A549 (cell line): Measurements from ENCODE around the gene FBXL22. TPM values are rescaled to one million over a fixed set of nuclear protein-coding genes. Genes with fewer than 3 reads are reported as not detected.

ENCODE experiments used
- ATAC-seq, 2 experiments: fragments of 200-7000 bp in 1 of 2; fragments of >200 bp in 1 of 2; cut with Nextera tagmentation in 1 of 2; cut with Tn5 transposase in 1 of 2; 3 replicates each; pipeline versions ENCODE4 v1.8.0 to v1.9.1; 2018 to 2020; ENCODE audit warnings: mild to moderate bottlenecking in 1 of 2, moderate library complexity in 1 of 2
- CTCF ChIA-PET: fragments of 300-600 bp; sonication (Branson Sonifier 250); formaldehyde crosslinking; extraction: SDS; loops from one replicate; lab custom pipeline; 2021; ENCODE audit warnings: antibody characterized with exemption, inconsistent platforms; lab: Yijun Ruan, JAX
- POLR2A ChIA-PET: fragments of 350-600 bp; formaldehyde crosslinking; extraction: SDS; loops from one replicate; lab custom pipeline; 2021; ENCODE audit warnings: antibody characterized with exemption, inconsistent platforms; lab: Yijun Ruan, JAX
- DNase-seq, 2 experiments: peaks; one replicate each; pipeline versions ENCODE4 v3.0.0 to v3.0.0-alpha.2; 2011 to 2016; ENCODE audit warnings: low read depth in 1 of 2, low spot score in 1 of 2
- FAIRE-seq: peaks from 2 replicates; lab custom pipeline; 2011; peaks lifted over from hg19 to GRCh38; lab: Jason Lieb, UNC
- H3K27ac ChIP-seq, 2 experiments: fragments of >200 bp; sonication (Bioruptor Twin); formaldehyde crosslinking; 3 replicates each; pipeline ENCODE4 v1.5.1; 2016 to 2017
- H3K4me1 ChIP-seq: fragments of >200 bp; sonication (Bioruptor Twin); formaldehyde crosslinking; 3 replicates; pipeline ENCODE4 v1.6.1; 2016
- H3K4me2 ChIP-seq: fragments of >200 bp; sonication (Bioruptor Twin); formaldehyde crosslinking; 3 replicates; pipeline ENCODE4 v1.6.1; 2016
- H3K4me3 ChIP-seq: fragments of >200 bp; sonication (Bioruptor Twin); formaldehyde crosslinking; 3 replicates; pipeline ENCODE4 v1.5.1; 2016
- H3K9me3 ChIP-seq: fragments of >200 bp; sonication (Bioruptor Twin); formaldehyde crosslinking; 3 replicates; pipeline ENCODE4 v1.6.1; 2016
- BHLHE40 ChIP-seq: IDR thresholded peaks from 2 replicates; pipeline ENCODE4 v1.6.1; 2012; ENCODE audit warnings: low read depth, low read length, inconsistent platforms
- CBX8 ChIP-seq: fragments of 200-600 bp; sonication (generic); IDR thresholded peaks from 2 replicates; pipeline ENCODE4 v1.6.1; 2016
- CEBPB ChIP-seq, 2 experiments: fragments of >200 bp in 1 of 2; sonication (Bioruptor Twin) in 1 of 2; formaldehyde crosslinking in 1 of 2; IDR thresholded peaks; 2 replicates each; pipeline ENCODE4 v1.6.1; 2012 to 2016
- CHD2 ChIP-seq: fragments of 150-350 bp; IDR thresholded peaks from 2 replicates; pipeline ENCODE4 v1.6.1; 2014; ENCODE audit warnings: low read length; ENCODE audit not compliant: partially characterized antibody
- FOSL2 ChIP-seq, 2 experiments: fragments of 450-650 bp in 1 of 2; fragments of >200 bp in 1 of 2; sonication (Bioruptor Twin) in 1 of 2; formaldehyde crosslinking; IDR thresholded peaks; 2 replicates each; pipeline versions ENCODE4 v1.5.0 to v1.6.1; 2016 to 2020; ENCODE audit warnings: mild to moderate bottlenecking in 1 of 2, moderate library complexity in 1 of 2
- HDAC2 ChIP-seq: fragments of 200-600 bp; sonication (generic); IDR thresholded peaks from 2 replicates; pipeline ENCODE4 v1.6.1; 2016
- HEYL ChIP-seq: fragments of 250-450 bp; sonication (Bioruptor Pico); IDR thresholded peaks from 2 replicates; pipeline ENCODE4 v1.8.0; 2021; ENCODE audit warnings: mild to moderate bottlenecking, moderate library complexity
- HOXB13 ChIP-seq: fragments of 250-450 bp; sonication (Bioruptor Pico); IDR thresholded peaks from 2 replicates; pipeline ENCODE4 v1.5.0; 2020; ENCODE audit warnings: low read depth, mild to moderate bottlenecking, moderate library complexity
- HOXB5 ChIP-seq: fragments of 250-450 bp; sonication (Bioruptor Pico); IDR thresholded peaks from 2 replicates; pipeline ENCODE4 v1.5.0; 2020; ENCODE audit warnings: mild to moderate bottlenecking, moderate library complexity
- MAZ ChIP-seq: fragments of 150-350 bp; IDR thresholded peaks from 2 replicates; pipeline ENCODE4 v1.6.1; 2014; ENCODE audit warnings: antibody characterized with exemption, low read depth, low read length, borderline replicate concordance
- MYC ChIP-seq: IDR thresholded peaks from 2 replicates; pipeline ENCODE4 v1.6.1; 2012; ENCODE audit warnings: mild to moderate bottlenecking, inconsistent platforms, low read length, improper control_type of control experiment, borderline replicate concordance
- POLR2A ChIP-seq: IDR thresholded peaks from 2 replicates; pipeline ENCODE4 v1.6.1; 2012; ENCODE audit warnings: mild to moderate bottlenecking, low read length
- POLR2AphosphoS2 ChIP-seq: conservative IDR thresholded peaks from 2 replicates; pipeline ENCODE4 v1.6.1; 2012; ENCODE audit warnings: low read length, improper control_type of control experiment, inconsistent platforms
- RARB ChIP-seq: fragments of 250-450 bp; sonication (Bioruptor Pico); IDR thresholded peaks from 2 replicates; pipeline ENCODE4 v1.8.0; 2021; ENCODE audit warnings: mild to moderate bottlenecking, moderate library complexity
- RCOR1 ChIP-seq: fragments of 150-350 bp; IDR thresholded peaks from 2 replicates; pipeline ENCODE4 v1.6.1; 2014; ENCODE audit warnings: antibody characterized with exemption, low read length, low read depth
- RFX5 ChIP-seq: fragments of 450-650 bp; IDR thresholded peaks from 2 replicates; pipeline ENCODE4 v1.7.1; 2014; ENCODE audit warnings: antibody characterized with exemption, mild to moderate bottlenecking, moderate library complexity
- SMC3 ChIP-seq: fragments of >200 bp; sonication (Bioruptor Twin); formaldehyde crosslinking; IDR thresholded peaks from 3 replicates; pipeline ENCODE4 v1.6.1; 2018; ENCODE audit warnings: inconsistent platforms
- ZSCAN20 ChIP-seq: fragments of 250-450 bp; sonication (Bioruptor Pico); IDR thresholded peaks from 2 replicates; pipeline ENCODE4 v1.8.0; 2022; ENCODE audit warnings: mild to moderate bottlenecking, moderate library complexity
- WGBS: methylation state at CpG from one replicate; pipeline ENCODE4 v1.1.6; 2017; ENCODE audit errors: missing lambda C conversion rate; 5-methylcytosine and 5-hydroxymethylcytosine counted together
- polyA plus RNA-seq, 4 experiments: library from polyadenylated mRNA; depleted of rRNA in 3 of 4; stranded (reverse); fragments of >200 nt; fragmentation: RNase III in 1 of 4; extraction: RNeasy Plus Mini Kit Qiagen cat#74134 plus additional on column Dnase treatment in 1 of 4; gene quantifications; 2 replicates in 3 of 4; 3 replicates in 1 of 4; pipeline ENCODE4 v1.2.3, GENCODE V29; 2011 to 2017
- TF ChIP-seq, protein P1 (sequence below): fragments of >200 bp; sonication (Bioruptor Twin); formaldehyde crosslinking; IDR thresholded peaks from 2 replicates; pipeline ENCODE4 v1.6.1; 2016
- TF ChIP-seq, protein P2 (sequence below): fragments of >200 bp; sonication (Bioruptor Twin); formaldehyde crosslinking; IDR thresholded peaks from 3 replicates; pipeline ENCODE4 v1.6.1; 2016
- TF ChIP-seq, protein P3 (sequence below): IDR thresholded peaks from 2 replicates; pipeline ENCODE4 v1.6.1; 2012; ENCODE audit warnings: low read depth, borderline replicate concordance
- TF ChIP-seq, protein P4 (sequence below): IDR thresholded peaks from 2 replicates; pipeline ENCODE4 v1.6.1; 2012
- TF ChIP-seq, protein P5 (sequence below): fragments of 250-450 bp; sonication (Bioruptor Pico); IDR thresholded peaks from 2 replicates; pipeline ENCODE4 v1.5.0; 2020; ENCODE audit warnings: low read depth, mild to moderate bottlenecking, moderate library complexity

Gene FBXL22
- polyA plus RNA-seq, 2 of the 4 experiments (the other 2 are of a cell fraction), result 0.18 to 0.23 TPM

DNA sequence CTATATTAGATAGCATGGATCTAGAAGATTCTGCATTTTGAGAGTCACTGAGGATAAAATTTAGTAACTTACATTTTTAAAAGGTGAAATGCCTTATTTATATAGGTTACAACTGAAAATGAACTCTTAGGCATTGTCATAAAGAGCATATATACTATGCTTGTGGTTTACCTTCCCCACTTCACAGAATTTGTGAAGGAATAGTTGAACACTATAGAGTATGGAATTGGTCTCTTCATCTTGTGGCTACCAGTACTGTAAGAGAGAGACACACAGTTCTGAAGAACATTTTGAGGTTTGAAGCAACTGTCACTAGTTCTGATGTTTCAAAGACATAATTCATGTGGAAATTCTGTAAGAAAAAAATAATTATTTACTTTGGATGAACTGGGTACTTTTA, 41.7 kb upstream of the FBXL22 start (continued):
- no peak for TF ChIP-seq CEBPB (IDR thresholded peaks at IDR 0.05)
- no peak for TF ChIP-seq POLR2A
- TF ChIP-seq, protein P1, sequence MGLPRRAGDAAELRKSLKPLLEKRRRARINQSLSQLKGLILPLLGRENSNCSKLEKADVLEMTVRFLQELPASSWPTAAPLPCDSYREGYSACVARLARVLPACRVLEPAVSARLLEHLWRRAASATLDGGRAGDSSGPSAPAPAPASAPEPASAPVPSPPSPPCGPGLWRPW, result no peak
- TF ChIP-seq, protein P2, sequence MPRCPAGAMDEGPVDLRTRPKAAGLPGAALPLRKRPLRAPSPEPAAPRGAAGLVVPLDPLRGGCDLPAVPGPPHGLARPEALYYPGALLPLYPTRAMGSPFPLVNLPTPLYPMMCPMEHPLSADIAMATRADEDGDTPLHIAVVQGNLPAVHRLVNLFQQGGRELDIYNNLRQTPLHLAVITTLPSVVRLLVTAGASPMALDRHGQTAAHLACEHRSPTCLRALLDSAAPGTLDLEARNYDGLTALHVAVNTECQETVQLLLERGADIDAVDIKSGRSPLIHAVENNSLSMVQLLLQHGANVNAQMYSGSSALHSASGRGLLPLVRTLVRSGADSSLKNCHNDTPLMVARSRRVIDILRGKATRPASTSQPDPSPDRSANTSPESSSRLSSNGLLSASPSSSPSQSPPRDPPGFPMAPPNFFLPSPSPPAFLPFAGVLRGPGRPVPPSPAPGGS, result no peak
- TF ChIP-seq, protein P3, sequence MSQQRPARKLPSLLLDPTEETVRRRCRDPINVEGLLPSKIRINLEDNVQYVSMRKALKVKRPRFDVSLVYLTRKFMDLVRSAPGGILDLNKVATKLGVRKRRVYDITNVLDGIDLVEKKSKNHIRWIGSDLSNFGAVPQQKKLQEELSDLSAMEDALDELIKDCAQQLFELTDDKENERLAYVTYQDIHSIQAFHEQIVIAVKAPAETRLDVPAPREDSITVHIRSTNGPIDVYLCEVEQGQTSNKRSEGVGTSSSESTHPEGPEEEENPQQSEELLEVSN, result no peak
- TF ChIP-seq HEYL, result no peak
- no peak for TF ChIP-seq SMC3

DNA sequence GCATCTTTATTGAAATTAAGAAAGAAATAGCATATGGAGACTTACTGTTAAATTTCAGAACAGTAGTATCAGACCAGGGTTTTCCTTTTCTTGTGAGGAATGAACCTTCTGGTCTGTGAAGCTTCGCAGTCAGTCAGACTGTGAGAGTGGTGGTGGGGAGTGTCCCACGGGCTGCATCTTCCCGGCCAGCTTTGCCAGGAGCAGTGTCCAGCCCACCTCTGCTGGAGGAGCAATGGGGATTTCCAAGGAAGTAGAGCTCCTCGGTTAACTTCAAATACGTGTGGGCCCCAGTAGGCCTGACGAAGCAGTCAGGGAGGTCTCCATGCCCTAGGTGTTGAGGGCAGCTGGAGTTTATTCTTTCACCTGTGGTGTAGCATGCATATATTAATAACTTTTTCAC, 40.9 kb upstream of the FBXL22 start:
- Histone ChIP-seq H3K4me2 (no peak overlapping the region), H3K4me1 (peaks cover 28% of the 10 kb centered on the region), H3K9me3 (no peaks in the 10 kb centered on the region), H3K27ac (no peak overlapping the region), H3K4me3 (no peak overlapping the region)
- ChIA-PET CTCF (interaction anchor here (0.7 to 2.7 kb wide), 7 partner anchors 11 to 267 kb away, joined by 3 to 10 read pairs (median 3); no protein-coding TSS in a partner anchor), POLR2A (interaction anchor here (0.6 kb wide), 1 partner anchor 69 kb away, joined by 7 read pairs; no protein-coding TSS in a partner anchor)
- 66% methylated on average over 6 of the region's 6 CpGs for WGBS
- TF ChIP-seq RCOR1 (no peak), POLR2AphosphoS2 (no peak), POLR2A (no peak), HOXB13 (no peak), RARB (CRISPR knock-in tag) (no peak), CHD2 (no peak), CBX8 (no peak), SMC3 (no peak), MYC (no peak), RFX5 (no peak), HEYL (no peak), MAZ (no peak), FOSL2 (IDR thresholded peaks at IDR 0.05) (no peak), FOSL2 (CRISPR knock-in tag; IDR thresholded peaks at IDR 0.05) (no peak), BHLHE40 (no peak), ZSCAN20 (CRISPR knock-in tag) (no peak), HDAC2 (no peak), HOXB5 (CRISPR knock-in tag) (no peak)
- TF ChIP-seq, protein P4, sequence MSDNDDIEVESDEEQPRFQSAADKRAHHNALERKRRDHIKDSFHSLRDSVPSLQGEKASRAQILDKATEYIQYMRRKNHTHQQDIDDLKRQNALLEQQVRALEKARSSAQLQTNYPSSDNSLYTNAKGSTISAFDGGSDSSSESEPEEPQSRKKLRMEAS, result no peak
- TF ChIP-seq, protein P2, result no peak
- TF ChIP-seq, protein P5, sequence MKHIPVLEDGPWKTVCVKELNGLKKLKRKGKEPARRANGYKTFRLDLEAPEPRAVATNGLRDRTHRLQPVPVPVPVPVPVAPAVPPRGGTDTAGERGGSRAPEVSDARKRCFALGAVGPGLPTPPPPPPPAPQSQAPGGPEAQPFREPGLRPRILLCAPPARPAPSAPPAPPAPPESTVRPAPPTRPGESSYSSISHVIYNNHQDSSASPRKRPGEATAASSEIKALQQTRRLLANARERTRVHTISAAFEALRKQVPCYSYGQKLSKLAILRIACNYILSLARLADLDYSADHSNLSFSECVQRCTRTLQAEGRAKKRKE (CRISPR knock-in tag), result no peak
- no peak for DNase-seq
- FAIRE-seq, result no peak
- peak in 1 of 2 experiments; percentile 38; a peak in 2 of 6 replicates for ATAC-seq
